DOHH2 (cell line): ENCODE data around the gene TFB1M.

Experiments used
- EZH2phosphoT487 ChIP-seq: fragments of 200-600 bp; sonication (generic); IDR thresholded peaks from 2 replicates; pipeline ENCODE4 v1.6.1; 2017; ENCODE audit warnings: borderline replicate concordance, mild to moderate bottlenecking, antibody characterized with exemption, low read length, moderate library complexity, mixed read lengths
- TF ChIP-seq, protein P1 (sequence below): fragments of 200-600 bp; sonication (generic); IDR thresholded peaks from one replicate; pipeline ENCODE4 v1.5.1; 2014; ENCODE audit warnings: antibody characterized with exemption, mild to moderate bottlenecking, low read depth, low read length; ENCODE audit not compliant: poor library complexity, severe bottlenecking

DNA sequence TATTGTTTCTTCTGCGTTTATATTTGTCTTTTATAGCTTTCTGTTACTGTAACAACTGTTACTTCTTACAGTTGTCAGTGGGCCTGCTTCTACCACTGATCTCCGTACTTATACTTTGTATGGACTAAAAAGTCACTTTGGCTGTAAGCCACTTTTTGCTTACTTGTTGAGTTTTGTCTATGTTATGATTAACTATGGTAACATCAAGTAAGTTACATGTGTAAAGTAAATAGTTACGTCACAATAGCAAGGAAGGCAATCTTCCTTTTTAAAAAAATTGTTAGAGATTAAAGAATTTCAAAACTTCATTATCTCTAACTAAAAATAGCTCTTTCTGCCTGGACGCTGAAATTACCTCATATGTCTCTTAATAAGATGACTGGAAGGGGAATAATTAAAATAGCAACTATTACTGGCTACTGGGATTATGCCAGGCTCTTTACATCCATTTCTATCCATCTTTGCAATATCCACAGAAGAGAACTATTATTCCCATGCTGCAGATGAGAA, 10.9 kb downstream of the TFB1M start:
- TF ChIP-seq, protein P1, sequence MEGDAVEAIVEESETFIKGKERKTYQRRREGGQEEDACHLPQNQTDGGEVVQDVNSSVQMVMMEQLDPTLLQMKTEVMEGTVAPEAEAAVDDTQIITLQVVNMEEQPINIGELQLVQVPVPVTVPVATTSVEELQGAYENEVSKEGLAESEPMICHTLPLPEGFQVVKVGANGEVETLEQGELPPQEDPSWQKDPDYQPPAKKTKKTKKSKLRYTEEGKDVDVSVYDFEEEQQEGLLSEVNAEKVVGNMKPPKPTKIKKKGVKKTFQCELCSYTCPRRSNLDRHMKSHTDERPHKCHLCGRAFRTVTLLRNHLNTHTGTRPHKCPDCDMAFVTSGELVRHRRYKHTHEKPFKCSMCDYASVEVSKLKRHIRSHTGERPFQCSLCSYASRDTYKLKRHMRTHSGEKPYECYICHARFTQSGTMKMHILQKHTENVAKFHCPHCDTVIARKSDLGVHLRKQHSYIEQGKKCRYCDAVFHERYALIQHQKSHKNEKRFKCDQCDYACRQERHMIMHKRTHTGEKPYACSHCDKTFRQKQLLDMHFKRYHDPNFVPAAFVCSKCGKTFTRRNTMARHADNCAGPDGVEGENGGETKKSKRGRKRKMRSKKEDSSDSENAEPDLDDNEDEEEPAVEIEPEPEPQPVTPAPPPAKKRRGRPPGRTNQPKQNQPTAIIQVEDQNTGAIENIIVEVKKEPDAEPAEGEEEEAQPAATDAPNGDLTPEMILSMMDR: no peak
- no peak for TF ChIP-seq EZH2phosphoT487
